DMS53 (cell line): ENCODE data around the gene HACD4.
"Not testable (repeated sequence)": the region's sequence is repeated elsewhere in the genome, so short reads cannot be mapped to it uniquely, and the experiment has no call there.

ENCODE experiments used
- DNase-seq: peaks from one replicate; lab custom pipeline; 2025; lab: John Stamatoyannopoulos, UW

Gene HACD4

DNA sequence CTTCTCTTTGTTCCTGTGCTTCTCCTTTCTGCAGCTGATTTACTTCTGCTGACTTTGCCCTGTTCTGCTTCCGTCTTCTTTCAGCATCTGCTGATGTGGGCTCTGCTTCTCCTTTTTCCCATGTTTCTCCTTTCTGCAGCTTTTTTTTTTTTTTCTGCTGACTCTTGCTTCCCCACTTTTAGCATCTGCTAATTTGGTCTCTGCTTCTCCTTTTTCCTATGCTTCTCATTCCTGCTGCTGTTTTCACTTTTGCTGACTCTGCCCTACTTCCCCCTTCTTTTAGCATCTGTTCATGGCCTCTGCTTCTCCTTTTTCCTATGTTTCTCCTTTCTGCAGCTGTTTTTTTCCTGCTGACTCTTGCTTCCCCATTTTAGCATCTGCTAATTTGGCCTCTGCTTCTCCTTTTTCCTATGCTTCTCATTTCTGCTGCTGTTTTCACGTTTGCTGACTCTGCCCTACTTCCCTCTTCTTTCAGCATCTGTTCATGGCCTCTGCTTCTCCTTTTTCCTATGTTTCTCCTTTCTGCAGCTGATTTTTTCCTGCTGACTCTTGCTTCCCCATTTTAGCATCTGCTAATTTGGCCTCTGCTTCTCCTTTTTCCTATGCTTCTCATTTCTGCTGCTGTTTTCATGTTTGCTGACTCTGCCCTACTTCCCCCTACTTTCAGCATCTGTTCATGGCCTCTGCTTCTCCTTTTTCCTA is 58.0 kb downstream of the HACD4 start:
- not testable (repeated sequence) for DNase-seq

DNA sequence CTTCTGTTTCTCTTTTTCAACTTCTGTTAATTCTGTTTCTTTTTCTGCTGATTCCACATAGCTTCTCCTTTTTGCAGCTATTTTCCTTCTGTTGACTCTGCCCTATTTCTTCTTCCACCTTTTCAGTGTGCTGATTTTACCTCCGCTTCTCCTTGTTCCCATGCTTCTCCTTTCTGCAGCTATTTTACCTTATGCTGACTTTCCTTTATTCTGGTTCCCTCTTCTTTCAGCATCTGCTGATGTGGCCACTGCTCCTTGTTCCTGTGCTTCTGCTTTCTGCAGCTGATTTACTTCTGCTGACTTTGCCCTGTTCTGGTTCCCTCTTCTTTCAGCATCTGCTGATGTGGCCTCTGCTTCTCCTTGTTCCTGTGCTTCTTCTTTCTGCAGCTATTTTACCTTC is 58.8 kb downstream of the HACD4 start:
- no peak for DNase-seq

DNA sequence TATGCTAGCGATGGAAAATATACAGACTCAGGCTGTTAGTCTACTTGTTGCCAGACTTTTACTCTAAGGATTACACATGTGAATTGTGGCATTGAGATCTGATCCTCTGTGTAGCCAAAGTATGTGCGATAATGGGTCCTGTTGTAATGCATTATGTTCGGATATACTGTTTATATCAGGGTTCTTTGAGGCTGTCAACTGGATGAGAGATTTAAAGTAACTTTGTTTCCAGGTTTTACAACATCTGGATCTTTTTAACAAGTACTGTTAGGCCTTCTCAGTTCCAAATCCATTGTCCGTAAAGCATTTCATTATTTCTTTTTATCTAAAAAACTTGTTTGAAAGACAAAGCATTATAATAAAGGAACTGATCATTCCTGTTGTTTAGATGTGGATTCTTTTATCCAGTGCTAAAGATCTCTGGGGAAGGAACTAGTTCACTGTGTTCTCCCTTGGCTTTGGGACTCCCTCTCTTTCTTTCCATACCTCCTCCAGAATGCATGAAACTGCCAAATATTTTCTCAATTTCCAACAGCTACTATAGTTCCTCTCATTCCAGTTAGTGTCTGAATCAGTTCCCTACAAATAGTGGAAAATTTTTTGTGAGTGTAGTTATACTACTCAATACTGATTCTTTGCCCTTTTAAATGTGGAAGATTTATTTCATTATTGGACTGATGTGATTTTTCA is 68.8 kb downstream of the HACD4 start:
- no peak for DNase-seq

DNA sequence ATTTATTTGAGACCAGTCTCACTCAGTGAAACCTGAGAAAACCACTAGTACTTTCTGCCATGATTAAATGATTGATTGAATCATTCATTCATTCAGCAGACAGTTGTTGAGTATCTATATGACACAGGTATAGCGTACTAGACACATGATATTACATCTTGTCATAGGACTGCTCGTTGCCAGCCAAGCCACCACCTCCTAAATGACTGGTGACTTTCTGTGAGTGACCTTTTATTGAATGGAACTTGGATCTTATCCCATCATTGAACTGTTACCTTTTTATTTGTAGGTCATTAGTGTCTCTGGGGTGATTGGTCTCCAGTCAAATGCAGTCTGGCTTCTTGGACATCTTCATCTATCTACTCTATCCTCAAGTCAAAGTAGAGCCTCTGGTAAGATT is 80.7 kb downstream of the HACD4 start:
- DNase-seq: no peak
